ENCODE measurements around the gene ENTPD1.

DNA sequence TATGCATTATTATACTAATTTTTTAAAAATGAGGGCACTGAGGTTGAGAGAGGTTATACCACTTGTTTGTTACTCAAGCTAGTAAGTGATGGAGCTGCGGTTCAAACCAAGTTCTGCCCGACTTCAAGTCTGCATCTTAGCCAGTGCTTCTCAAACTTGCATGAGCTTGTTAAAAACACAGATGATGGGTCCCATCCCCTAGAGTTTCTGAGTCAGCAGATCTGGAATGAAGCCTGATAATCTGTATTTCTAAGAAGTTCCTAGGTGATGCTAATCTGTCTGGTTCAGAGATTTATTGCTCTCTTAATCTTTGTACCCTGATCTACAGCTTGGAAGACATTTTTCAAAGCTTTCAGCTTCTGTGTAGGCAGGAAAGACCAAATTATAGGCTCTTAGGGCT is 84.2 kb downstream of the ENTPD1 start:
- no peak for TF ChIP-seq TBL1XR1 (IDR thresholded peaks at IDR 0.05; ENCODE audit: low read depth, low read length)
- TF ChIP-seq POLR2AphosphoS5 (IDR thresholded peaks at IDR 0.05; ENCODE audit: low read length): no peak
- TF ChIP-seq, protein P1, sequence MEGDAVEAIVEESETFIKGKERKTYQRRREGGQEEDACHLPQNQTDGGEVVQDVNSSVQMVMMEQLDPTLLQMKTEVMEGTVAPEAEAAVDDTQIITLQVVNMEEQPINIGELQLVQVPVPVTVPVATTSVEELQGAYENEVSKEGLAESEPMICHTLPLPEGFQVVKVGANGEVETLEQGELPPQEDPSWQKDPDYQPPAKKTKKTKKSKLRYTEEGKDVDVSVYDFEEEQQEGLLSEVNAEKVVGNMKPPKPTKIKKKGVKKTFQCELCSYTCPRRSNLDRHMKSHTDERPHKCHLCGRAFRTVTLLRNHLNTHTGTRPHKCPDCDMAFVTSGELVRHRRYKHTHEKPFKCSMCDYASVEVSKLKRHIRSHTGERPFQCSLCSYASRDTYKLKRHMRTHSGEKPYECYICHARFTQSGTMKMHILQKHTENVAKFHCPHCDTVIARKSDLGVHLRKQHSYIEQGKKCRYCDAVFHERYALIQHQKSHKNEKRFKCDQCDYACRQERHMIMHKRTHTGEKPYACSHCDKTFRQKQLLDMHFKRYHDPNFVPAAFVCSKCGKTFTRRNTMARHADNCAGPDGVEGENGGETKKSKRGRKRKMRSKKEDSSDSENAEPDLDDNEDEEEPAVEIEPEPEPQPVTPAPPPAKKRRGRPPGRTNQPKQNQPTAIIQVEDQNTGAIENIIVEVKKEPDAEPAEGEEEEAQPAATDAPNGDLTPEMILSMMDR (IDR thresholded peaks at IDR 0.05 in 2 of 3, conservative IDR thresholded peaks at IDR 0.05 in 1 of 3; ENCODE audit: control insufficient read depth in 2 of 3, extremely low read depth in 1 of 3, insufficient read depth in 1 of 3, low read depth in 3 of 3, low read length in 3 of 3): no peak
- no peak for TF ChIP-seq BCL11A (IDR thresholded peaks at IDR 0.05; ENCODE audit: low read depth, low read length)
- TF ChIP-seq YY1 (IDR thresholded peaks at IDR 0.05; ENCODE audit: low read depth, low read length): no peak
- no peak for TF ChIP-seq NRF1 (conservative IDR thresholded peaks at IDR 0.05; ENCODE audit: low read depth, low read length)
- TF ChIP-seq USF1 (IDR thresholded peaks at IDR 0.05; ENCODE audit: borderline replicate concordance, extremely low read length, insufficient read depth, low read depth, low read length): no peak
- no peak for TF ChIP-seq ETV6 (conservative IDR thresholded peaks at IDR 0.05 in 1 of 2, IDR thresholded peaks at IDR 0.05 in 1 of 2; ENCODE audit: borderline replicate concordance in 1 of 2, low read depth in 1 of 2)
- no peak for TF ChIP-seq FOXM1 (IDR thresholded peaks at IDR 0.05; ENCODE audit: low read depth, low read length)
- TF ChIP-seq, protein P2, sequence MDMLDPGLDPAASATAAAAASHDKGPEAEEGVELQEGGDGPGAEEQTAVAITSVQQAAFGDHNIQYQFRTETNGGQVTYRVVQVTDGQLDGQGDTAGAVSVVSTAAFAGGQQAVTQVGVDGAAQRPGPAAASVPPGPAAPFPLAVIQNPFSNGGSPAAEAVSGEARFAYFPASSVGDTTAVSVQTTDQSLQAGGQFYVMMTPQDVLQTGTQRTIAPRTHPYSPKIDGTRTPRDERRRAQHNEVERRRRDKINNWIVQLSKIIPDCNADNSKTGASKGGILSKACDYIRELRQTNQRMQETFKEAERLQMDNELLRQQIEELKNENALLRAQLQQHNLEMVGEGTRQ (IDR thresholded peaks at IDR 0.05; ENCODE audit: borderline replicate concordance, low read depth, low read length): no peak
